Measurements from ENCODE around the gene CYTH1.

DNA sequence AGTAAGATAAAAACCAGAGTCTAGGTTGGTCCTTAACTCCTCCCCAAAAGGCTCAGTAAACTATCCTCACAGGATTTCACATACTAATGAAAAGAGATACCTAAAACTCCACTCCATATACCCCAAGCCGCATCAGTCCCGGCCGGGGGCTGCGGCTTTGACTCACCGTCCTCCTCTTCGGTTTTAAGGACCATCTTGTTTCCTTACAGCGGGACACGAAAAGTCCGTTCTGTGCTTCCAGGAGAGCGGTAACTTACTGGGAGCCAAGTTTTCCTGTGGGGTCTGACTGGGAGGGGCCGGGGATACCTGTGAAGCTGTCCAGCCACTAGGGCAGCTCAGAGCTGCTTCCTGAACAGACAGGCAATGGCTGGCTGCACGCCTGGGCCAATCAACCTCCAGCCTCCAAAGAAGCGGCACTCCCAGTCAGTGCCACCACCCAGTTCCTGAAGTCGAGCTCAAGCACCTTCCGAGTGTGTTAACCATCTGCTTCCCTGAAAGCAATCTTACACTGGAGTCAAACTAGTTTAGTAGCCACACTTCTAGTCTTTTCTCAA is 45.5 kb downstream of the CYTH1 start:
- no peak for TF ChIP-seq SMC3 (conservative IDR thresholded peaks at IDR 0.05; ENCODE audit: poor library complexity)
- TF ChIP-seq, protein P1, sequence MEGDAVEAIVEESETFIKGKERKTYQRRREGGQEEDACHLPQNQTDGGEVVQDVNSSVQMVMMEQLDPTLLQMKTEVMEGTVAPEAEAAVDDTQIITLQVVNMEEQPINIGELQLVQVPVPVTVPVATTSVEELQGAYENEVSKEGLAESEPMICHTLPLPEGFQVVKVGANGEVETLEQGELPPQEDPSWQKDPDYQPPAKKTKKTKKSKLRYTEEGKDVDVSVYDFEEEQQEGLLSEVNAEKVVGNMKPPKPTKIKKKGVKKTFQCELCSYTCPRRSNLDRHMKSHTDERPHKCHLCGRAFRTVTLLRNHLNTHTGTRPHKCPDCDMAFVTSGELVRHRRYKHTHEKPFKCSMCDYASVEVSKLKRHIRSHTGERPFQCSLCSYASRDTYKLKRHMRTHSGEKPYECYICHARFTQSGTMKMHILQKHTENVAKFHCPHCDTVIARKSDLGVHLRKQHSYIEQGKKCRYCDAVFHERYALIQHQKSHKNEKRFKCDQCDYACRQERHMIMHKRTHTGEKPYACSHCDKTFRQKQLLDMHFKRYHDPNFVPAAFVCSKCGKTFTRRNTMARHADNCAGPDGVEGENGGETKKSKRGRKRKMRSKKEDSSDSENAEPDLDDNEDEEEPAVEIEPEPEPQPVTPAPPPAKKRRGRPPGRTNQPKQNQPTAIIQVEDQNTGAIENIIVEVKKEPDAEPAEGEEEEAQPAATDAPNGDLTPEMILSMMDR (IDR thresholded peaks at IDR 0.05; ENCODE audit: poor library complexity, severe bottlenecking) = no peak
- no peak for TF ChIP-seq EZH2 (IDR thresholded peaks at IDR 0.05; ENCODE audit: borderline replicate concordance, insufficient read depth, low read length, poor library complexity, severe bottlenecking)
- no peak for TF ChIP-seq POLR2AphosphoS5 (IDR thresholded peaks at IDR 0.05)
- no peak for TF ChIP-seq MXI1 (conservative IDR thresholded peaks at IDR 0.05; ENCODE audit: poor library complexity, severe bottlenecking)
- no peak for TF ChIP-seq EP300 (conservative IDR thresholded peaks at IDR 0.05; ENCODE audit: poor library complexity, severe bottlenecking)
- no peak for TF ChIP-seq TAF1 (IDR thresholded peaks at IDR 0.05; ENCODE audit: low read depth)

Data from neural cell (in vitro differentiated cells).